ENCODE data around the gene NRCAM. TPM values are rescaled to one million over a fixed set of nuclear protein-coding genes. Genes with fewer than 3 reads are reported as not detected.

NRCAM gene
- total and polyA plus RNA-seq, 2 experiments from 2014 or later: 0.76 to 3.9 TPM

DNA sequence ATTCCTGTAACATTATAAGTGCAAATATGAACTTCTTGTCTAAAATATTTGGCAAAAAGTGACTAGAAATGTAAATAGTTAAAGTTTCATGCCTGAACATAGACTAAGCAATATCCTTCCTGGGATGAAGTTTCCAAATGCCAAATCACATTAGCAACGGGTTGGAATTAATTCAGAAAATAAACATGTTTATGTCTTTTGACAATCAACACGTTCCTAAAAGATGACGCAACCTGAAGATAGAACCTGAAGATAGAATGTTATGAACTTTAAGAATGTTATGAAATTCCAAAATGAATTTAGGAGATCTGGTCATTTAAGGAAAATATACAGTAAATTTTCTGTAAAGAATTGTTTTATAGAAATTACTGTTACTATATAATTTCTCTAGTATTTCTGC is 335.3 kb downstream of the NRCAM start:
- no peaks in the 10 kb centered on the region for H3K36me3 ChIP-seq
- peak in 1 of 2 donors; percentile 21 for DNase-seq (ENCODE audit: low read depth in 1 of 2, low spot score in 1 of 2)
- no peaks in the 10 kb centered on the region for H3K9me3 ChIP-seq (ENCODE audit: low read depth)
- H3K4me3 ChIP-seq: no peak overlapping the region
- TF ChIP-seq, protein P1, sequence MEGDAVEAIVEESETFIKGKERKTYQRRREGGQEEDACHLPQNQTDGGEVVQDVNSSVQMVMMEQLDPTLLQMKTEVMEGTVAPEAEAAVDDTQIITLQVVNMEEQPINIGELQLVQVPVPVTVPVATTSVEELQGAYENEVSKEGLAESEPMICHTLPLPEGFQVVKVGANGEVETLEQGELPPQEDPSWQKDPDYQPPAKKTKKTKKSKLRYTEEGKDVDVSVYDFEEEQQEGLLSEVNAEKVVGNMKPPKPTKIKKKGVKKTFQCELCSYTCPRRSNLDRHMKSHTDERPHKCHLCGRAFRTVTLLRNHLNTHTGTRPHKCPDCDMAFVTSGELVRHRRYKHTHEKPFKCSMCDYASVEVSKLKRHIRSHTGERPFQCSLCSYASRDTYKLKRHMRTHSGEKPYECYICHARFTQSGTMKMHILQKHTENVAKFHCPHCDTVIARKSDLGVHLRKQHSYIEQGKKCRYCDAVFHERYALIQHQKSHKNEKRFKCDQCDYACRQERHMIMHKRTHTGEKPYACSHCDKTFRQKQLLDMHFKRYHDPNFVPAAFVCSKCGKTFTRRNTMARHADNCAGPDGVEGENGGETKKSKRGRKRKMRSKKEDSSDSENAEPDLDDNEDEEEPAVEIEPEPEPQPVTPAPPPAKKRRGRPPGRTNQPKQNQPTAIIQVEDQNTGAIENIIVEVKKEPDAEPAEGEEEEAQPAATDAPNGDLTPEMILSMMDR (IDR thresholded peaks at IDR 0.05; ENCODE audit: low read depth, low read length): no peak
- H3K4me1 ChIP-seq (ENCODE audit: low read depth): no peaks in the 10 kb centered on the region
- no peaks in the 10 kb centered on the region for H3K27me3 ChIP-seq
- no peak overlapping the region for H3K27ac ChIP-seq

DNA sequence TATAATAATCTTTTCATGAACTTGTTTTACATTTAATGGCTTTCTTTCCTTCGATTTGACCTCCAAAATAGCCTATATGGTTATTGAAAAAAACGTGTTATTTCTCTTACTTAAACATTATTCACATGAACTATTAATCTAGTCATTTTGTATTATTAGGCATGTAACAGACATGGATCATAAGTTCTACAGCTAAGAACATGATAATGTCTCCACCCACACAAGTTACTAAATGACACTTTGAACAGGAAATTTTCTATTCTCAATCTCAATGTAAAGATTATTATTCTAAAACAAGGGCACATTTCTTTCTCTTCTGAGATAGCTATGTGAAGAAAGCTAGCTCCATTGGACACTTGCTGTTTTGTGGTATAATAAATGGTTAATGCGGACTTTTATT is 336.0 kb downstream of the NRCAM start:
- Histone ChIP-seq H3K27ac (no peak overlapping the region), H3K27me3 (no peaks in the 10 kb centered on the region), H3K4me3 (no peak overlapping the region), H3K4me1 (ENCODE audit: low read depth) (no peaks in the 10 kb centered on the region), H3K9me3 (ENCODE audit: low read depth) (no peaks in the 10 kb centered on the region), H3K36me3 (no peaks in the 10 kb centered on the region)
- TF ChIP-seq, protein P1 (IDR thresholded peaks at IDR 0.05; ENCODE audit: low read depth, low read length): no peak
- DNase-seq (ENCODE audit: low read depth in 1 of 2, low spot score in 1 of 2): no peak

DNA sequence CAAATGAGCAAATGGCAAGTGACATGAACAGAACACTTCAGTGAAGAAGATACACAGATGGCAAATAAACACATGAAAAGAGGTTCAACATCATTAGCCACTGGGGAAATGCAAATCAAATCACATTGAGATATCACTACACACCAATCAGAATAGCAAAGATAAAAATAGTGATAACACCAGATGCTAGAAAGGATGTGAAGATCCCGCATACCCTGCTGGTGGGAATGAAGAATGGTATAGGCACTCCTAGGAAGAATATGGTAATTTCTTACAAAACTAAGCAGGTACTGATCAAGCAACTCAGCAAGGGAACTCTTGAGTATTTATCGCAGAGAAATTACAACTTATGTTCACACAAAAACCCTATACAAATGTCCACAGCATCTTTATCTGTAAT is 337.3 kb downstream of the NRCAM start:
- Histone ChIP-seq H3K27ac (no peak overlapping the region), H3K27me3 (no peaks in the 10 kb centered on the region), H3K4me1 (ENCODE audit: low read depth) (no peaks in the 10 kb centered on the region), H3K9me3 (ENCODE audit: low read depth) (no peaks in the 10 kb centered on the region), H3K4me3 (no peak overlapping the region), H3K36me3 (no peaks in the 10 kb centered on the region)
- TF ChIP-seq, protein P1 (IDR thresholded peaks at IDR 0.05; ENCODE audit: low read depth, low read length): no peak
- no peak for DNase-seq (ENCODE audit: low read depth in 1 of 2, low spot score in 1 of 2)

DNA sequence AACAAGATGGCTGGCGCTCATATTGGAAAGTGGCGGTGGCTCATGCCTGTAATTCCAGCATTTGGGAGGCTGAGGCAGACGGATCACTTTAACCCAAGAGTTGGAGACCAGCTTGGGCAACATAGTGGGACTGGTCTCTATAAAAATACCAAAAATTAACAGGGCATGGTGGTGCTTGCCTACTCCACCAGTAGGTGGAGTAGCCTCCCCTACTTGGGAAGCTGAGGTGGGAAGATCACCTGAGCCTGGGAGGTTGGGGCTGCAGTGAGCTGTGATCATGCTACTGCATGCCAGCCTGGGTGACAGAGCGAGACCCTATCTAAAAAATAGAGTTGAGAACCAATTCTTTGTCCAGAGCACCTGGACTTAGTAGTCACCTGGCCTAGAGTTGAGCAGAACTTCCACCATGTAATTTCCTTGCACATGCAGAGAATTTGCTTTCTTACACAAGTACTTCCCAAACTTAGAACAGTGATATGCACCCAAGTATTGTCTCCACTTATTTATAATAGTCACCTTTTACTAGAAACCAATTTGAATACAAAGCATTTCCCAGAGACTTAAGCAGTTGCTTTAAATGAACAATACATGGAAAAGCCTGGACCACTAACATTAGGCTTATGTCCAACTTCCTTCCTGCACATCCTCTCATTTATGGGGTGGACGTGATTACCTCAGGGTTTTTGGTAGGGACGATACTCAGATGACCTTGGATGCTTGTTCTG is 342.0 kb downstream of the NRCAM start:
- H3K27me3 ChIP-seq: no peaks in the 10 kb centered on the region
- H3K9me3 ChIP-seq (ENCODE audit: low read depth): no peaks in the 10 kb centered on the region
- TF ChIP-seq, protein P1 (IDR thresholded peaks at IDR 0.05; ENCODE audit: low read depth, low read length): peak; percentile 41
- H3K4me3 ChIP-seq: no peak overlapping the region
- peak in 1 of 2 donors; percentile 38 for DNase-seq (ENCODE audit: low read depth in 1 of 2, low spot score in 1 of 2)
- no peaks in the 10 kb centered on the region for H3K4me1 ChIP-seq (ENCODE audit: low read depth)
- H3K36me3 ChIP-seq: no peaks in the 10 kb centered on the region
- no peak overlapping the region for H3K27ac ChIP-seq

DNA sequence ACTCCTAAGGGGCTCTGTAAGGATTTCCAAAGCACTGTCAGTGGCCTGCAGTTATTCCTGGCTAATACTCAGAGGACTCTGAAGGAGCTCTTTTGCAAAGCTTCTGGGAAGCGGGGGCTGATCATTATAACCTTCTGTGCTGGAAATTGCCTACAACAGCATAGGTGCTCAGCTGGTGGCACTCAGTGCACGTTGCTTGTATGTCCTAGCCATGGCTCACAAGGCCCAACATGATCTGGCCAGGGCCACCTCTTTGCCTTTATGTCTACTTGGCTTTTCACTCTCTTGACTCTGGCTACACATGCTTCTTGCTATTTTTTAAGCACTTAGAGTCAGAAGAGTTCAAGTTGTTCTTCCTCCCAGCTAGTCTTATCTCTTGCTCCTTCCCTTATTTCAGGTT is 343.6 kb downstream of the NRCAM start:
- Histone ChIP-seq H3K36me3 (no peaks in the 10 kb centered on the region), H3K4me1 (ENCODE audit: low read depth) (no peaks in the 10 kb centered on the region), H3K4me3 (no peak overlapping the region), H3K27me3 (no peaks in the 10 kb centered on the region), H3K9me3 (ENCODE audit: low read depth) (no peaks in the 10 kb centered on the region), H3K27ac (no peak overlapping the region)
- no peak for DNase-seq (ENCODE audit: low read depth in 1 of 2, low spot score in 1 of 2)
- TF ChIP-seq, protein P1 (IDR thresholded peaks at IDR 0.05; ENCODE audit: low read depth, low read length): no peak

All from cardiac muscle cell (in vitro differentiated cells and primary cell).